ENCODE measurements around the gene SKIDA1.

The SKIDA1 gene

GRCh38 chr10:21516242-21517131, 9.0 kb downstream of the SKIDA1 start:
- peak; percentile 79 for DNase-seq (ENCODE audit: low spot score)

- DNase-seq (ENCODE audit: low spot score): no peak
Measured at GRCh38 chr10:21515361-21516241, 9.9 kb downstream of the SKIDA1 start.

DNA sequence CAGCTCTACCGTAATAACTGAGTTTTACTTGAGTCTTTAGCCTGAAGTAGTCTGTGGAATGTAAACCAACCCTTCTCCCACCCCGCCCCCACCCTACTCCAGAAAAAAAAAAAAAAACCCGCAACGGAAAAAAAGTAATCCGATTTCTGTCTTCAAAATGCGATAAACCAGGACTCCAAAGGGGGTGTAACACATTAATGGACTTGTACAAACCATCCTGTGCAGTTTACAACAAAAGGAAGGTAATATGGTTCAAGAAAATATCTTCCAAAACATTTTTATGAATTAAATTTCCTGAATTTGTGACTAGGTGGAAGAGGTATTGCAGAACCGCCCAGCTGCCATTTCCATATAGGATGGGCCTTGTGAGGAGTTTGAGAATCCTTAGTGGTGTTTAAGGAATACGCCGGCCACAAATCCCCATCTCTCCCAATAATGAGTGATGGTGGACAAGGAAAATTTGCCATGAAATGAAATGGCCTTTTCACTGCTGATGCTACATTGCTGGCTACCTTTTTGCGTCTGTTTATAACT, 10.6 kb downstream of the SKIDA1 start:
- DNase-seq (ENCODE audit: low spot score): no peak

GRCh38 chr10:21514129-21514817, 11.2 kb downstream of the SKIDA1 start:
- DNase-seq (ENCODE audit: low spot score): no peak

DNA sequence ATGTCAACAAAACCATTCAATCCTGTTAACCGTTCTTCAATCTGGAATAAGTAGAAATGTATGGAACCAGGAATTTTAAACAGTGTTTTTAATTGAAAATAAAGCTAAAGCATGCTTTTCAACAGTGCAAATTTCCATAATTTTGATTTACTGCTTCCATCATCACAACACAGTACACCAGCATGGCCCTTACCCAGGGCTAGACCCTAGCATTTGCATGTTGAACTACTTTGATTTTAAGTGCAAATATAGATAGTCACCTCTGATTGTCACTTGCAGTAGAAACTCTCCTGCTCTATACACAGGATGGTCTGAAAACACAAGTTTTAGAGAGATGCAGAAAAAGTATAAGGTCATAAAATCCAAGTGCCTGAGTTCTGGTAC, 12.1 kb downstream of the SKIDA1 start:
- DNase-seq (ENCODE audit: low spot score): no peak

- DNase-seq (ENCODE audit: low spot score): no peak
Measured at GRCh38 chr10:21512573-21513404, 12.7 kb downstream of the SKIDA1 start.

- no peak for DNase-seq (ENCODE audit: low spot score)
Measured at GRCh38 chr10:21511946-21512572, 13.4 kb downstream of the SKIDA1 start.

DNA sequence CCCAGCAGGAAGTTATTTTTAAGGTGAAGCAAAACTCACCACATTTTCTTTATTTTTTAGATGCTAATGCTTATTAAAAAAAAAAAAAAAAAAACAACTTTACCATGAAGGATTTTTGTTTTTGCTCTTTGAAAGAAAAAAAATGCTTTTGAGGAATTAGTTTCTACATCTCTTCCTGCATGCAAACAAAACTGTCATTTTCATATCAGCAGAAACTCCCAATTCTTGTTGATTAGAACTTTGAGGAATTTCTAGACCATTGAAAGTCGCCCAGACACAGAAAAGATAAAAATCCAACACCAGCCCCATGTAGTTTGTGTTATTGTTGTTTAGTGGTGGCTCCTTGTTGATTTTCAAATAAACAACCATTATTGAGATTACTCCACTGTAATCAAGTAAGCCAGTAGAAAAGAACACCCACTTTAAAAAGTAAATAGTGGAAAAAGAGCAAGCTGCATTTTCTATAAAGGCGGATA, 14.3 kb downstream of the SKIDA1 start:
- no peak for DNase-seq (ENCODE audit: low spot score)

DNA sequence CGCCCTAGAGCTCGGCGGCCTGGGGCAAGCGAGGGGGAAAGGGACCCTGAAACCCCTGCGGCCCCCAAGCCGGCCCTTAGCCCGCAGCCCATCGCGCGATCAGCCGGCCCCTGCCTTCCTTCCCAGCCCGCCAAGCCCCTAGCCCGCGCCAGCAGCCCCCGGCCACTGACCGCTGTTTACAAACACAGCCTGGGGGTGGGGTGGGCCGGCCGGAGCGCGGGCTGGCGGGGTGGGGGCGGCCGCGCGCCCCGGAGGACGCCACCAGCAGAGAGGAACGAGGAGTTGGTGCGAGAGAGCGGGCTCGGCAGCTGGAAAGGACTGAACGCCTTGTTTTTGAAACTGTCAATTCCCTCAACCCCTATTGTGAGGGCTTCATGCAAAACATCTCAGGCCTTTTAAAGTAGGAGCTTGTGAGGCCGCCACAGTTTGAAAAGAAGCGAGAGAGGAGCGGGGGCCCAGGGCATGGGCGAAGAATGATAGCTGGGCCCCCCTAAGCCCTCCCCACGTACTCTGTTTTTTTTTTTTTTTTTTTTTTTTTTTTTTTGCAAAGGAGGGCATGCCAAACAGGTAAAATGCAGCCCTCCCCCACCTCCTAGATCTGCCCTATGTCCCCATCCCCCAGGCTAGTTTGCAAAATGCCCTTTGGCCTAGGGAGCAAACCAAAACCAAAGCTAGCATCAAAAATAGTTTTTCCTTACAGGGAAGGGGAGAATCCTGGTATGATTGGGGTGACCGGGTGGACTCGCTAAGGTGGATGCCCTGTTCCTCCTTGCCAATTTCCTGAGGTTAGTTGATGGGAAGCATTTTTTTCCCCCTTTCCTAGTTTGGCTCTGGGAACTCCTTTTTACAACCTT, 15.0 kb downstream of the SKIDA1 start:
- no peak for DNase-seq (ENCODE audit: low spot score)

DNA sequence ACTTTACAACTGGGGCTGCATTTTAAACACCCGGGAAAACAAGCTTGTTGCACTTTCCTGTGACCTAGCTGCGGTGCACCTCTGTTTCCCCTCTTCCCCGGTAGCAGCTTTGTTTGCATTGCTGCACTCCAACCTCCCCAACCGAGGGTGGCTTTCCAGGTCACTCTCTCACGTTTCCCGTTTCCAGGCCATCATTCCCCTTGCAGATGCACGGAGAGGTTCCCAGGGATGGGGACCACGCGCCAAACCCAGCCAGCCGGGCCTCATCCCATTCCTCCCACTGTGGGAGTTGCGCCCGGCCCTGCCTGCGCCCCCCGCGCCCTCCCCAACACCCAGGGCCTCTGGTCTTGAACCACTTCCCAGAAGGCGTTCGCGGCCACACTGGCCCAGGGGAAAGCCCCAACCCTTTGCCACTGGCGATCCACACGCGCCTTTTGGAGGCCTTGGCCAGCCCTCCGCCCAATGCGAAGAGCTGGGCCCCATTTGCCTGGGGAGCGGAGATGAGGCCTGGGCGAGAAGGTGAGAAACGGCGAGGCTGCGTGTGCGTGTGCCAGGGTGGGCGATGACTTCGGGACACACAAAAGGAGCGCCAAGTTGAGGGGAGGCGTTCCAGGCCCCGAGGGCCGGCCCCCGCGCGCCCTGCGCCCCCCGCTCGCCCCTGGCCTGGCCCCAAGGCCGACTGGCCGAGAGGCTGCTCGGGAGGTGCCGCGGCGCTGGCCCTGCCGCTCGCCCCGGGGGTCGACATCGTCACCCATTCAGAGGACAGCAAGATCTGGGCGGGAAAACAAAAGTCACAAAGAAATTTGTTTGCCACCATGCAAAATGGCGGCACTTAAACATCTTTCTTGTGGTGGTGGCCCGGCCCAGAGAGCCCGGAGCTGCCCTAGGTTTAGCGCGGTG, 15.9 kb downstream of the SKIDA1 start:
- DNase-seq (ENCODE audit: low spot score): no peak

GRCh38 chr10:21508706-21509331, 16.7 kb downstream of the SKIDA1 start:
- DNase-seq (ENCODE audit: low spot score): no peak

- no peak for DNase-seq (ENCODE audit: low spot score)
Measured at GRCh38 chr10:21507150-21507549, 18.3 kb downstream of the SKIDA1 start.

DNA sequence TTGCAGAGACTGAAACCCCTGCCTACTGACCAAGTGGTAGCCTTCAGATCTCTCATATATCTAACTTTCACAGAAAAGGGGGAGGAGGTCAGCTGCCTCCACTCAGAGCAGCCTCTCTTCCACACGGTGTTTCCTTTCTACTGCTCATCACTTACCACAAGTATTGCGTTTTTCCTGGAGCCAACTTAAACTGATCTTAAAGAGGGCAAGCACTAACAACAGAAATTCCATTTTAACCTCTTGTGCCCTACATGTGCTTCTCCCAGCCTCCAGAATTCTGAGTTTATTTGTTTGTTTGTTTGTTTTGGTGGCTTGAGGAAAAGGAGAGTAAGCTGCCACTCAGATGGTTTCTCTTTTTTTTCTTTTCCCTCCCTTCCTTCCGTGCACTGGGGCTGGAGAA, 19.1 kb downstream of the SKIDA1 start:
- no peak for DNase-seq (ENCODE audit: low spot score)

DNA sequence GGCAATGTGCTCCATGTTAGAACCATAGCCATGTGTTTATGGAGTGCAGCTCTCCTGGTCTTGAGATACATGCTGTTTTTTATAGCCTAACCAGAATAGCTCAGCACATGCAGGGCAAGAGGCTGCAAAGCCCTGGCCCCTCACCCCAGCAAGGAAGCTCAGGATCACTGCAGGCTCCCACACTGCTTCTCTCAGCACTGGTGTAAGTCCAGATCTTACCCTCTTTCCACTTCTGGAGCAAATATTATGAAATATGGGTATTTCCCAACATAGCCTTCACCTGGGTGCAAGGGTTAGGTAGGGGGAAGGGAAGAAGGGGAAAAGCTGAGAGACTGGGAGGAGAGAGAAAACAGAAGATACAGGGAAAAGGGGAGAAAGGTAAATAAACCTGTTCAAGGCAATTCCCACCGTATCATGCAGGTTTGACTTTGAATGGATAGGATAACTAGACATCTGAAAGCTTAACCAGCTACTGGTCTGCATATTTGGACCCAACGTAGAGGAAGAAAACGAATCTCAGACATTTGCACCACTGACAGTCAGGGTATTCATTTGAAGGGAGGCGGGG, 19.7 kb downstream of the SKIDA1 start:
- DNase-seq (ENCODE audit: low spot score): no peak

DNA sequence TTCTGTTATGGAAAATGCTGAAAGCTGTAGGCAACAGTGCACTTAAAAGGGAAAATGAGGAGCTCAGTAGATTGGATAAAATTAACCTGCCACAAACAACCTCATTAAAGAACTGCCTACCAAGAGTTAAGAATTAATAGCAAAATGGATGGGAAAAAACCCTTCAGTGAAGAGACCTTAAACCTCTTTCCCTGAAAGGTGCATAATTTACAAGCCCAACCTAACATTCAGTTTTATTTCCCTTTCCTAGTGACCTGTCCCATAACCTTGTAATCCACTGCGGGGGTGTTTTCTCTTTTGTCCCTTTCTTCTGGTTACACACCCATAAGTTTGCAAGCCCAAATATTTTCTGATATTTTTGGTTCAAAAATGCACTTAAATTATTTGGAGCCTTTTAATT, 21.9 kb downstream of the SKIDA1 start:
- DNase-seq (ENCODE audit: low spot score): no peak

GRCh38 chr10:21502348-21502740, 23.1 kb downstream of the SKIDA1 start:
- DNase-seq (ENCODE audit: low spot score): no peak

DNA sequence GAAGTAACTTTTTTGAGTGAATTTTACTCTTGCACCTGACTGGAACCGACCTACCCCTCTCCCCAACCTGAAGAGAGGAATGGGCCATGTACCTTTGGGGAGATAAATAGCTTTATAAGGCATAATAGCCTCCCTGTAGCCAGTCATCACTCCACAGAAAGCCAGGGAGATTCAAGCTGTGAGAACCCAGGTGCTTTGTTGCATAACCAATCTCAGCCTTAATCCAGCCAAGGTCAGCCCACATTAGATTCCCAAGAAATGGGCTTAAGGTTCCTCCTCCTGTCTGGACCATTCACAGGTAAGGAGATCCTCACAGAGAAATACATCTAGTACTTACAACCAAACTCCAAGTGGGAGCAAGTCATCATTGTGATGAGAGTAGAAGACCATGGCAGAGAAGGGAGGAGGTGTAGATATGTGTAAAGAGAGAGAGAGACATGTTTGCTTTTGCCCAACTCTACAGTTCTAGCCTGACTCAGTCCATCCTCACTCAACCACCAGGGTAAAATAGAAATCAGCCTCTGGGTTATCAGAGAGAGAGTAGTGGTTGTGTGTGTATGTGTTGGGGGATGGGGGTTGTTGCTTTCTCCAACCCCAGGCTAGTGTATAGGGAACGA, 23.6 kb downstream of the SKIDA1 start:
- DNase-seq (ENCODE audit: low spot score): no peak

Measured in RKO (cell line).